LNCaP clone FGC (cell line): Measurements from ENCODE around the gene ADK.
"Not testable (repeated sequence)": the region's sequence is repeated elsewhere in the genome, so short reads cannot be mapped to it uniquely, and the experiment has no call there.

Source experiments
- DNase-seq: peaks from one replicate; pipeline ENCODE4 v3.0.0-alpha.2; 2011; ENCODE audit warnings: low read depth
- H3K4me3 ChIP-seq: 2 replicates; pipeline ENCODE4 v1.5.1; 2011; ENCODE audit warnings: mild to moderate bottlenecking, low read depth, low read length, control low read depth
- CTCF ChIP-seq: IDR thresholded peaks from 2 replicates; pipeline ENCODE4 v1.5.1; 2012; ENCODE audit warnings: mild to moderate bottlenecking; ENCODE audit not compliant: control insufficient read depth, insufficient read depth; ENCODE audit errors: extremely low read depth

Gene ADK

DNA sequence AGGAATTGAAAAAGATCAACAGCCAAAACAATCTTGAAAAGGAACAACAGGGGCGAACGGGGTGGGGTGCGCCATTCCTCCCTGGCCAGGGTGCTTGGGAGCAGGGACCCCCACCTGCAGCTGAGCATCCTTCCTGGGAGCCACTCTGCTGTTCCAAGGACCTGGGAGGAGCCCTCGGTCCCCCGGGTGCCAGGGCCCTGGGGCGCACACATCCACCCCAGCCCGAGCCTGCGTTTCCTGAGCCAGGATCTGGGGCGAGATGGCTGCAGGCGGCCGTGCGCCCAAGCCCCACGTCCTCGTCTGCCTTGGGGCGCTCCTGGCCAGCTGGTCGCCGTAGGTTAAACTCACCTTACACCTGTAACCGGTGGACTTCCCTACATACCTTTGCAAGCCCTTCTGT, 11.0 kb upstream of the ADK start:
- no peak for TF ChIP-seq CTCF
- no peak for DNase-seq
- H3K4me3 ChIP-seq: no peak overlapping the region

DNA sequence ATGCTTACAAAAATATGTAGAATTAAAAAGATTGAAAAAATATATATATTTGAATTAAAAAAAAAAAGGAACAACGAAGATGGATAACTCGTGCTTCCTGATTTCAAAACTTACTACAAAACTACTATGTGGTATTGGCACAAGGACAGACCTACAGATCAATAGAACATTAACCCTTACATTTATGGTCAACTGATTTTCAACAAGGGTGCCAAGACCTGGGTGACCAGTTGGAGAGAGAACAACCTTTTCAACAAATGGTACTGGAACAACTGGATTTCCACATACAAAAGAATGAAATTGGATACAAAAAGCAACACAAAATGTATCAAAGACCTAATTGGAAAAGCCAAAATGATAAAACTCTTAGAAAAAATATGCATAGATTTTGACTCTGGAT, 10.5 kb upstream of the ADK start:
- TF ChIP-seq CTCF: no peak
- DNase-seq: no peak
- H3K4me3 ChIP-seq: no peak overlapping the region

DNA sequence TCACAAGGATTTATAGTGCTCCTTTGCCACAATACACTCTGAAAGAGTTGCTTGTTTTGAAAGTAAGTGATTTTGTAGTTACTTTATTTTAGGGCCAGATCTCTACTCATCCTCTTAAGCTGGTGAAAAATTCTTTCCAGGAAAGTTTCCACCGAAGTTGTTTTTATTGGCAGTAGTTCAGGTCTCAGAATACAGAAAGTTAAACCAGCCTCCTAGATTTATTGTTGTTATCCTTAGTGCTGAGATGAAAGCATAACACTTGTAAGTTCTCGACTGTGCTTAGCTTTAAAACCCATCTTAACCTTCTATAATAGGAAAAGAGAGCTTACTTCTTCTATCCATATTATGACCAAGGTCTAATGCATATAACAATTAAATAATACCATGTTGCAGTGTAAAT, 5.9 kb upstream of the ADK start:
- no peak for TF ChIP-seq CTCF
- H3K4me3 ChIP-seq: no peak overlapping the region
- no peak for DNase-seq

GRCh38 chr10:74146980-74147379, 4.0 kb upstream of the ADK start:
- not testable (repeated sequence) for DNase-seq, H3K4me3 ChIP-seq

GRCh38 chr10:74150204-74150989, 624 bp upstream of the ADK start, which contains the start of gene AP3M1:
Gene AP3M1, minus strand, starts transcription at chr10:74150828. Its CDS starts 12,449 bp downstream, at chr10:74138379.
- peak within 1 kb of the TSS; percentile 96 for H3K4me3 ChIP-seq
- TF ChIP-seq CTCF: no peak
- DNase-seq: no peak

GRCh38 chr10:74151879-74152722, 1.1 kb downstream of the ADK start:
- DNase-seq: no peak
- TF ChIP-seq CTCF: no peak
- H3K4me3 ChIP-seq: peak overlapping the region; percentile 96

DNA sequence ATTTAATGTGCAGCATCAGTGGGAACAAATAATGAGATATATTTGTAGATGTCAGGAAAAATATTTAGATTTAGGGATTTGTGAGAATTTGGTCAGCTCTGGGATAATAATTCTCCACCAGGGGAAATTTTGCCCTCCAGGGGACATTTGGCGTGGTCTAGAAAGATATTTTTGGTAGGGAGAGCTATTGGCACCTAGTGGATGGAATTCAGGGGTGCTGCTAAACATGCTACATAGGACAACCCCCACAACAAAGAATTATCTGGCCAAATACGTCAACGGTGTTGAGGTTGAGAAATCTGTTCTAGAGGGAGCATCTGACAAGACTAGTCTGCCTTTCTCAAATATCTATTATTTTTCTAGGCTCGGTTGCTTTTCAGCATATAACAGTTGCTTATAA, 2.1 kb downstream of the ADK start:
- no peak for DNase-seq
- no peak for TF ChIP-seq CTCF
- no peak overlapping the region for H3K4me3 ChIP-seq
